GM21515 (cell line): ENCODE results near the gene OPN1SW.

Source experiments
- ATAC-seq: cut with Tn5 transposase; IDR thresholded peaks from one replicate; pipeline ENCODE4 v1.9.1; 2021; ENCODE audit not compliant: unreplicated experiment

The OPN1SW gene

GRCh38 chr7:128775744-128776474 is at the start of gene OPN1SW:
Gene OPN1SW, minus strand, starts transcription at chr7:128775794. Its CDS starts 13 bp downstream, at chr7:128775781.
- ATAC-seq = no peak

GRCh38 chr7:128821724-128822123 is 46.1 kb upstream of the OPN1SW start:
- no peak for ATAC-seq

GRCh38 chr7:128818694-128819093 is 43.1 kb upstream of the OPN1SW start:
- ATAC-seq = no peak

GRCh38 chr7:128815289-128815942 is 39.8 kb upstream of the OPN1SW start:
- no peak for ATAC-seq

GRCh38 chr7:128814499-128814898 is 38.9 kb upstream of the OPN1SW start:
- no peak for ATAC-seq

- ATAC-seq = no peak
These were observed 37.0 kb upstream of the OPN1SW start for GRCh38 chr7:128812514-128813168.

- ATAC-seq = no peak
These were observed 36.2 kb upstream of the OPN1SW start for GRCh38 chr7:128811631-128812430.

GRCh38 chr7:128810997-128811396 is 35.4 kb upstream of the OPN1SW start:
- ATAC-seq = no peak

- no peak for ATAC-seq
These were observed 34.9 kb upstream of the OPN1SW start for GRCh38 chr7:128810473-128810872.

GRCh38 chr7:128809363-128809762 is 33.8 kb upstream of the OPN1SW start:
- no peak for ATAC-seq

- ATAC-seq = no peak
These were observed 31.6 kb upstream of the OPN1SW start for GRCh38 chr7:128807191-128807590.

GRCh38 chr7:128805225-128805624 is 29.6 kb upstream of the OPN1SW start:
- ATAC-seq = no peak

- ATAC-seq = no peak
These were observed 28.9 kb upstream of the OPN1SW start for GRCh38 chr7:128804484-128804883.

- ATAC-seq = no peak
These were observed 26.2 kb upstream of the OPN1SW start for GRCh38 chr7:128801667-128802418.

GRCh38 chr7:128801003-128801402 is 25.4 kb upstream of the OPN1SW start:
- ATAC-seq = no peak

GRCh38 chr7:128800567-128800966 is 25.0 kb upstream of the OPN1SW start:
- no peak for ATAC-seq

- ATAC-seq = no peak
These were observed 23.9 kb upstream of the OPN1SW start for GRCh38 chr7:128799451-128799850.

- no peak for ATAC-seq
These were observed 20.7 kb upstream of the OPN1SW start for GRCh38 chr7:128796327-128796726.

- ATAC-seq = no peak
These were observed 19.5 kb upstream of the OPN1SW start for GRCh38 chr7:128795129-128795528.

- ATAC-seq = no peak
These were observed 18.8 kb upstream of the OPN1SW start for GRCh38 chr7:128794436-128794835.

GRCh38 chr7:128794020-128794419 is 18.4 kb upstream of the OPN1SW start:
- ATAC-seq = no peak
